ENCODE measurements around the gene MYCBPAP.

The MYCBPAP gene

DNA sequence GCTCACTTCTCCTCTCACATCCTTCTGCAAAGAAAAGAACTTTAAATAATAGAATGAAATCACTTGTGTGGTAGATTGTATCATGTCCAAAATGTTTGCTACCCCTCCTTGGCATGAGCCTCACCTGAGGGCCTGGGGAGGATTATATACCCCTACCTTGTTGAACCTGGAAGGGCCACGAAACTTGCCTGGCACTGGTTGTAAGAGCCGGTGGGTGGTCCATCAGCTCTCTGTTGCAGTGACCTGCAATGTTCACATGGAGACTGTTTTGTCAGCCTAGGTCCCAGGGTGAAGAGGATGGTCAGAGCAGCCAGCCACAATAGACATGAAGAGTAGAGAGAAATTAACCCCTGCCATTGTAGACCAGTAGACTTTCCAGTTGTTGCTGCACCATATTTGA lies 19.4 kb upstream of the MYCBPAP start:
- DNase-seq = no peak

- no peak for DNase-seq
These were observed 16.7 kb upstream of the MYCBPAP start for GRCh38 chr17:50491505-50491904.

DNA sequence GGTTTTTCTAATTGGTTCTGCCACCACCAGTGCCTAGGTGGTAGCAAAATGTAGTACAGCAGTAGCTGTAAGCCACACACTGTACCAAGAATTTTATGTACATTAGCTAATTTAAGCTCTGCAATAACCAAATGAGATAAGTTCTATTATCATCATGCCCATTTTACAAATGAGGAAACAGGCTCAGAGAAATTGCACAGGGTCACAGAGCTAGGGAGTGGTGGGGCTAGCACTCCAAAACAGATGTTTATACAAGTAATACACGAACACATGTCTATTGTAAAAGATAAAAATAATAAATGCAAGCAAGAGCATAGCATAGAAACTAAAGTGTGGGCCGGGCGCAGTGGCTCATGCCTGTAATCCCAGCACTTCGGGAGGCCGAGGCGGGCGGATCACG lies 16.0 kb upstream of the MYCBPAP start:
- no peak for DNase-seq

GRCh38 chr17:50493744-50494143 lies 14.5 kb upstream of the MYCBPAP start:
- no peak for DNase-seq

DNA sequence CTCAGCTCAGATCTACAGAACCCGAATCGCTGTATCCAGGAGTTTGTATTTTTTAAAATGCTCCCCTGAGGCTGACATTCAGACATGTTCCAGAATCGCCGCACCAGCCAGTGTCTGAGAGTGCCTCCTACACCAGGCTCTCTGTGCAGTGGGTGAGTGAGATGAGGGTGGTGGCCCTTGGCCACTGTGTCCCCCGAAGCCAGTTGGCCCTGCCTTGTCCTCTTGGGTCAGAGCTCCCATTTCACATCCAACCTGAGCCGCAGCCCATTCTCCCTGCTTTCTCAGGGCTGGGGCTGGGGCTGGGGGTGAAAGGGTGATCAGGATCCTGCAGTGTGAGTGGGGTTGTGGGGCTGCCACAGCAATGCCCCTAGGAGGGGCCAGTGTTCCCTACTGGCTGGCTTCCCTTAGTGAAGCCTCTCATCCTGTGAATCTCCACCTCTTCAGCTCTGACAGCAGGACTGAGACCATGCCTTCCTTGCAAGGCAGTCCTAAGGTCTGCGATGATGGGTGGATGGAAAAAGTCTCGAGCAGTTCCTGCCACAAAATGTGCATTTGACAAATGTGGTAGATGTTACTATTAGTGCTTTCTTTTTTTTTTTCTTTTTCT lies 12.9 kb upstream of the MYCBPAP start:
- no peak for DNase-seq

DNA sequence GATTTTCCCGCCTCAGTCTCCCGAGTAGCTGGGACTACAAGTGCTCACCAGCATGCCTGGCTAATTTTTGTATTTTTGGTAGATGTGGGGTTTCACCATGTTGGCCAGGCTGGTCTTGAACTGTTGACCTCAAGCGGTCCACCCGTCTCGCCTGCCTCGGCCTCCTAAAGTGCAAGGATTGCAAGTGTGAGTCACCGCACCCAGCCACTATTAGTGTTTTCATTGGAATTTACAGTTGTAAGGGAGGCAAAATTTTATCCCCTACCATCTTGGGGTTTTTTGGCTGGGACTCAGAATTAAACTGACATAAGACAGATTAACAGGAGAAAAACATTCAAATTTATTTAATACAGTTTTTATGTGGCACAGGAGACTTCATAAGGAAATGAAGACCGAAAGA lies 12.3 kb upstream of the MYCBPAP start:
- no peak for DNase-seq

DNA sequence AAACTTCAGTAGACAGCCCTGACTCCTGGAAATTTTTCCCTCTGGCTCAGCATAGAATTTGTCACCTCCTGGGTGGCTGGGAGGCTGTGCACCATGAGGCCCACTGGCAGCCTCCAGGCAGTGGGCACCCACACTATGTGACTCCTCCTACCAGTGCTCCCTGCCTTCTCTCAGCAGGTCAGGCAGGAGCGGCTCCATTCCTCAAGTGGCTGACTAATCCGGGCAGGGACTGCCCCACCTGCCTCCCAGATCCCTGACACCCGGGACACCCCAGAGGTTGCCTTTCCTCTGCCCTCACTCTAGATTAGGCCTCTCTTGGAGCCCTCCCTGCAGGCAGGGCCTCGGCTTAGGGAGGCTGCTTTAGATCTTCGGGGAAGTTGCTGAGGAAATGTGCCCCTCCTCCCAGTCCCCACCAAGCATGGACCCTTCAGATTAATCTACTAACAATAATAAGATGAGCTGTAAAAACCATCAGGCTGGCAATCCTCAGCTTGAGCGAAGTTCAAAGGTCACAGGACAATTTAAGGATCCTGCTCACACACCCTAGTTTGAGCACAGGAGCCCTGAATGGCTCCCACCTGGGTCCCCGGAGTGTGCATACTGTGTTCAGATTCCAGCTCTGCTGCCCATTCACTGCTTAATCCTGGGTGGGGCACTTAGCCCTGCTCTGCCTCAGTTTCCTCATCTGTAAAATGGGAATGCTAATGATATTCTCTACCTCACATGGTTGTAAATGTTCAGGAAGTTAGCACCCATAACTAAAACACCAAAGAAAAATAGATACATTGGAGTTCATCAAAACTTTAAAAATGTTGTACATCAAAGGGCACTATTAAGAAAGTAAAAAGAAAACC lies 10.0 kb upstream of the MYCBPAP start:
- DNase-seq = no peak

- DNase-seq = no peak
These were observed 9.0 kb upstream of the MYCBPAP start for GRCh38 chr17:50499270-50499669.

DNA sequence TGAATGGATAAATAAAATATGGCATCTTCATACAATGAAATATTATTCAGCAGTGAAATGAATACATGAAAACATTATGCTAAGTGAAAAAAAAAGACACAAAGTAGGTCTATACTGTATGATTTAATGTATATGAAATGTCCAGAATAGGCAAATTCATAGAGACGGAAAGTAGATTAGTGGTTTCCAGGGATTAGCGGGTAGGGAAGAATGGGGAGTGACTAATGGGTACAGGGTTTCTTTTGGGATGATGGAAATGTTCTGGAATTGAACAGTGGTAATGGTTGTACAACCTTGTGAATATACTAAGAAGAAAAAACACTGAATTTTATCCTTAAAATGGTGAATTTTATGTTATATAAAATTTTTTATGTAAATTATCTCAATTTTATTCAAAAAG lies 8.5 kb upstream of the MYCBPAP start:
- no peak for DNase-seq

- peak; percentile 57 for DNase-seq
These were observed 7.2 kb upstream of the MYCBPAP start for GRCh38 chr17:50501054-50501453.

DNA sequence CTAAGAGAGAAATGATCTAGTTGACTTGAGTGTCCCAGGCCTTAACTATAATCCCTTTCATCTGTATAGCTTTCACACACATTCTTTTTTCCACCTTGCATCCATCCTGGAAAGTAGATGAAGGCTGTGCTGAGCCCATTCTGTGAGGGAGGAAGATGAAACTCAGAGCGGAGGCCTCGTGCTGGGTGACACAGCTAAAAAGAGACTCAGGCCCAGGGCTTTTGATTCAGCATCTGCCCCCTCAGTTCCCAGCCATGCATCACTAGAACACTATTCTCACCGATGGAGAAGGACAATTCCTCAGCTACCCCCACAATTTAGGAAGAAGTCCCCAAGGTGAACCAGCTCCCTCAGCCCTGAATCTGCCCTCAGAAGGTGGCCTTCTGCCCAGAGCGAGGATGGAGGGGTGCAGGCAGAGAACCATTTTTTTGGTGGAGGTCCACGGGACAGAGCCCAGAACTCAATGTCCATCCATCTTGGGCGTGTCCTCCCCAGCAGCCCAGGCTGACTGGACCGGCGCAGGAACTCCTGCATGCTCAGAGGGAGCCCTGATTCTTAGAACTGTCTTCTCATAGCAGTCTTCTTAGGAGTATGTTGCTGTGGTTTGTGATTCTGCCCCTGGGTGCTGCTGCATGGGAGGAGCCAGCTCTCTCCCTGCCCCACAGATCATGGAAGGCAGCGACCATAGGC lies 5.8 kb upstream of the MYCBPAP start:
- no peak for DNase-seq

GRCh38 chr17:50505591-50506130 lies 2.6 kb upstream of the MYCBPAP start:
- no peak for DNase-seq

DNA sequence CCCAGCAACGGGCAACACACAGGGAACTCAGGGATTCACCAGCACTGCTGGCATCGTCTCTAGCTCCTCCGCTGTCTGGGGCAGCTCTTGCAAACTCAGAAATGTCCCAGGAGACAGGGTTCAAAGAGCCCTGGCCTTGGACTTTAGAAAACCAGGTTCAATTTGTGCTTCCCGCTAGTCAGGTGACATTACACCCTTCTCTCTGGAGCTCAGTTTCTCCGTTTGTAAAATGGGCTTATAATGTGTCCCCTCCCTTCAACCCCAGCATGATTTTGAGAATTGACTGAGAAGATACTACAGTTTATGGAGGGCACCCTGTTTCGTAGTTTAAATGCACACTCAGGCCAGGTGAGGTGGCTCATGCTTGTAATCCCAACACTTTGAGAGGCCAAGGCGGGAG lies 1.9 kb upstream of the MYCBPAP start:
- DNase-seq = no peak

DNA sequence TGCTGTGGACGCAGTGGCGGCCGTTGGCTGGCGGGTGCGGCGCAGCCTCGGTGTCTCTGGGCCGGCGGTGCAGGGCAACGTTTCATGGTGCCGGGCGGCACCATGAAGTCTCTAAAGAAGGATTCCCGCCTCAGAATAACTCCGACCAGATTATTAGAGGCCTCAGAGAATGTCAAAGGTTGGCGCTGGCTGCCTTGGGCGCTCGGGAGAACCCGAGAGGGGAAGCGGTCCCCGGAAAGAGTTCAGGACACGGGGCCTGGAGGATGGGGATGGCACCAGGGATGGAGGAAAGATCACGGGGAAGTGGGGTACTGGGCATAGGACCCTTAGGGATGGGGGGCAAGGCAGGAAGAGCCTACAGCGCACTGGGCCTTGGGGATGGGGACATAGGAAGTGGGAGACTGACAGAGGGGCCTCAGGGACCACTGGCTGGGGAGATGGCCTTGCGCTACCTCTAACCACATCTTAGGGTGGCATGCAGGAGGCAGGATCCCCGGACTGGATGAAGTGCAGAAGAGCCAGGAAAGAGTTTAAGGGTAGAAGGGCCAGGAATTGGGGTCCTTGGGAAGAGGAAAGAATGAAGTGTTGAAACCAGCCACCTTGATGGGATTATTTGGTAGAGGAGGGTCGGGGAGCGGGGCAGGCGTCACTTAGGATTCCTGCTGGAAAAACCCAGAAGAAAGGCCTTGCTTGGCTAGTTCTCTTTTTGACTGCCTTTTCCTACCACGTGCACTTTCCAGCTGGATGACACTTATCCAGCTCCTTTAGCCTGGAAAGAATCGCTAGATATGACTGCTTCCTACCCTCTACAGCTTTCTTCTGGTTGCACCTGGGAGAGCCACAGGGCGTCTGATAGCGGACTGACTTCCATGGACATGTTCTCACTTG lies 578 bp downstream of the MYCBPAP start:
- peak; percentile 42 for DNase-seq

GRCh38 chr17:50511058-50511457 lies 2.8 kb downstream of the MYCBPAP start:
- no peak for DNase-seq

DNA sequence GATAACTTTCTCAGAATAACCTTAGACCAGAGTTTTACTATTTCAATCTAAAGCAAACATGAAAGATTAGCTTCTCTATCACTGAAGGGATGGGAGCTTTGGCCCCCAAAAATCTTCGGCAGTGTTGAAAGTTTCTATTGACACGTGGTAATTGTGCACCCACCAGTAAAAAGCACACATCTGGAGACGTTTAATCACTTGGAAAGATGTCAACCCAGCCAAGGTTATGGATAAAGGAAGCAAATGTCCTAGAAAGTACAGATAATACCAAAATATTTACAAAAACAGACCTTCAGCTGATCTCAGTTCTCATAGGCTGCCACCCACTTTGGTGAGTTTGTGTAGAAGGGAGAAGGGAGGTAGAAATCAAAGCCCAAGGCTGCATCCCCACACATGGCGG lies 5.3 kb downstream of the MYCBPAP start:
- DNase-seq = peak; percentile 56

GRCh38 chr17:50514388-50514787 lies 6.1 kb downstream of the MYCBPAP start:
- DNase-seq = no peak

- DNase-seq = no peak
These were observed 6.9 kb downstream of the MYCBPAP start for GRCh38 chr17:50514936-50515702.

DNA sequence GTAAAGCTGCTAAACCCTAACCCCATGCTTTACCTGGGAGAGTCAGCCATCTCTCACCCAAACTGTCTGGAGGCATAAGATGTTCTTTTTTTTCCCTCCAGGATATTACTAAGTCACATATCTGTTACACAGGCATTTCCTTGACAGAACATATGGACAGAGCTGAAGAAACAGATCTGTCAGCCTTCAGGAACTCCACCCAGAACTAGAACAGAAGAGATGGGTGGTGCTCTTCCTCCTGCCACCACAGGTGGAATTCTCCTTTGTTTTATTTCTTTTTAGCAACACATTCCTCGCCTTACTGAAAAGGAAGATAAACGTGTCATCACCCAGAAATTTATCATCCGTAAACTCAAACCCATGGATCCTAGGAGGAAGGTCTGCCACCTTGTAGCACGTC lies 8.8 kb downstream of the MYCBPAP start:
- DNase-seq = no peak

- peak; percentile 61 for DNase-seq
These were observed 9.5 kb downstream of the MYCBPAP start for GRCh38 chr17:50517504-50518383.
